ENCODE data around the gene ANKRD30B.
"Not testable (repeated sequence)": the region's sequence is repeated elsewhere in the genome, so short reads cannot be mapped to it uniquely, and the experiment has no call there.

DNA sequence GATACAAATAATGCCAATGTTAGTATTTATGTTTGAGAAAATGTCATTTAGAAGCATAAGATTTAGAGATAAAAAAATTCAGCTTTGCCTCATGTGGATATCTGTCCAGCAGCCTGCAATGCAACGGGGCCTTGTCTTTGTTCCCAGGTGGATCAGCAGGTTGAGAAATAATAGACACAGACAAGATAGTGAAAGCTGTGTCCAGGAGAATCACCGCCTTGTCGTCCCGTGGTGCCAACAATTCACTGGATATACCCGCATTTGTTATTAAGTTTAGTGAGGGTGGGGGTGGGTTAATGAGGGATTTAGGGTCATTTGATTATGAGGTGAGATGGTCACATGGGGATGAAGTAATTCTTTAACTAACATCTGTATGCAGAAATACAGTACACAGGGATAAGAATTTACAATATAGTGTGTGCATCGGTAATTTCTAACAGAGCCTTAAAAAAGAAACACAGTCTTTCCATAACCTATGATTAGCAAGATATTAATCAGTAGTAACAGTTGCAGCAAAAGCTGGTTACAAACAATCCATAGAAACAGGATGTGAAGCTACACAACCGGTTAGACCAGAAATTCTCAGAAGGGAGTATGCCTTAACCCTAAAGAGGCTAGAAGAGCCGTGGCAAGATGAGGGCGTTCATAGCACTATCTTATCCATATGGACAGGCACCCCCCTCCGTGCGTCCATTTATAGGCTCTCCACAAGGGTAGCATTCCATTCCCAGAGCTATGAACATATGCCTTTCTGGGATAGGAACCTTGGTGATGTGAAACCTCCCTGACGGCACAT, 50.2 kb downstream of the ANKRD30B start:
- TF ChIP-seq RFX5 (IDR thresholded peaks at IDR 0.05; ENCODE audit: low read depth, low read length); CTCF (conservative IDR thresholded peaks at IDR 0.05; ENCODE audit: low read depth, low read length); MAFK (IDR thresholded peaks at IDR 0.05; ENCODE audit: low read depth, low read length); CHD1 (IDR thresholded peaks at IDR 0.05; ENCODE audit: low read depth, low read length); RAD21 (IDR thresholded peaks at IDR 0.05; ENCODE audit: low read length); POLR2A (IDR thresholded peaks at IDR 0.05; ENCODE audit: low read depth, low read length); RCOR1 (IDR thresholded peaks at IDR 0.05; ENCODE audit: insufficient replicate concordance, low read length): not testable (repeated sequence)
